C4-2B (cell line): ENCODE results near the gene PLD1.

Experiments
- CTCF ChIP-seq: fragments of 450-650 bp; conservative IDR thresholded peaks from 2 replicates; pipeline ENCODE4 v1.5.1; 2017; ENCODE audit warnings: mild to moderate bottlenecking
- ZFX ChIP-seq: fragments of 450-650 bp; IDR thresholded peaks from 2 replicates; pipeline ENCODE4 v1.6.1; 2017

GRCh38 chr3:171699601-171700000 is 110.7 kb downstream of the PLD1 start:
- TF ChIP-seq CTCF (no peak), ZFX (no peak)
